CD4-positive, alpha-beta T cell treated with Interleukin-12 subunit alpha and Interleukin-12 subunit beta, for 1 hour (primary cell): ENCODE measurements around the gene BBS4.

Experiments
- DNase-seq: peaks from one replicate; pipeline ENCODE4 v3.0.0-alpha.2; 2020

Gene BBS4

DNA sequence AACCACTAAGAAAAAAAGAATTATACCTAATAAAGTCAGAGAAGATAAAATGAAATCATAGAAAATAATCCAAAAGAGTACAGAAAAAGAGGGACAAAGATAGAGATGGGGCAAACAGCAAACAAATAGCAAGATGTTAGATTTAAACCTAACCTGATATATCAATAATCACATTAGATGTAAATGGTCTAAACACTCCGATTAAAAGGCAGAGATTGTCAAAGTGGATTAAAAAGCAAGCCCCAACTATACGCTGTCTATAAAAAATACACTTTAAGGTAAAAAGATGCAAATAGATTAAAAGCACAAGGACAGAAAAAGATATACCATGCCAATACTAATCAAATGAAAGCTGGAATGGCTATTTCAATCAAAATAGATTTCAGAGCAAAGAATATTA lies 80.8 kb downstream of the BBS4 start:
- no peak for DNase-seq

DNA sequence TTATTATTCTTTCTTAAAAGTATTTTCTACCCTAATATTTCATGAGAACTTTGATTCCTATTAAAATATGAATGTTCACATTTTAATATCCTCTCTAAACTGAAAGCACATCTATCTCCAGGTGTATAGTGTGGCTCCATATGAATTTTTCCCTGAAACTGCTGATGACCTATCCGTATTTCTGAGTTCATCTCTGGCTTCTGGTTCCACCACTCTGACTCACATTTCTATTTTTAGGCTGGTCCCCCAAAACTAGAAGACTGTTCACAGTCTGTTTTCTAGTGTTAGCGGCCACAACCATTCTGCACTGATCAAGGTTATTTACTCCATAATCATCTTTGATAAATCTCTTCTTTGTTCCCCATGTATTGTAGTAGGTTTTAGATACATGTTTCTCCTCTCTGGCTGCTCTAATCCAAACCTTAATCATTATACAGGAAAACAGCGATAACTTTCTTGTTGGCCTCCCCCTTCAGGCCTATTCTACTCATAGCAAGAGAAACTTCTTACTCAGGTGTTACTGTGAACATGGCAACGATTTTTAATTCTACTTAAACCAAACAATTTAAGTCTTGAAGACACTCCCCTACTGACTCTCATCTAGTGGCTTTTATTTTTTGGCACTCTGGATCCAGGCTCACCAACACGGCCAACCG lies 84.8 kb downstream of the BBS4 start:
- DNase-seq = no peak

DNA sequence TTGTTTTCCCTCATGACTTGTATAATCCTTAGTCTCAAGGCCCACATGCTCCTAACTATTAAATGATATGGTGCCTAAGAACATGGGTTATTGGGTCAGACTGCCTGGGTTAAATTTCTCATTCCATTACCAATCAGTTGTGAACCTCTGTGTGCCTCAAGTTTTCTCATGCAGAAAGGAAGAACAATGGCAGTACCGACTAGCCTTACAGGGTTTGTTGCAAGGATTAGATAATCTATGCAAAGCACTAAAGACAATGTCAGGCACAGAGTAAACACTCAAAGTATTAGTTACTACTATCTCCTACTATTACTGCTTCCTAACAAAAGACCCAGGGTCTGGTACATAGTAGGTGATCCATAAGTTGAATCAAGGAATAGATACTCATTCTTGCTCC lies 85.3 kb downstream of the BBS4 start:
- DNase-seq = no peak

DNA sequence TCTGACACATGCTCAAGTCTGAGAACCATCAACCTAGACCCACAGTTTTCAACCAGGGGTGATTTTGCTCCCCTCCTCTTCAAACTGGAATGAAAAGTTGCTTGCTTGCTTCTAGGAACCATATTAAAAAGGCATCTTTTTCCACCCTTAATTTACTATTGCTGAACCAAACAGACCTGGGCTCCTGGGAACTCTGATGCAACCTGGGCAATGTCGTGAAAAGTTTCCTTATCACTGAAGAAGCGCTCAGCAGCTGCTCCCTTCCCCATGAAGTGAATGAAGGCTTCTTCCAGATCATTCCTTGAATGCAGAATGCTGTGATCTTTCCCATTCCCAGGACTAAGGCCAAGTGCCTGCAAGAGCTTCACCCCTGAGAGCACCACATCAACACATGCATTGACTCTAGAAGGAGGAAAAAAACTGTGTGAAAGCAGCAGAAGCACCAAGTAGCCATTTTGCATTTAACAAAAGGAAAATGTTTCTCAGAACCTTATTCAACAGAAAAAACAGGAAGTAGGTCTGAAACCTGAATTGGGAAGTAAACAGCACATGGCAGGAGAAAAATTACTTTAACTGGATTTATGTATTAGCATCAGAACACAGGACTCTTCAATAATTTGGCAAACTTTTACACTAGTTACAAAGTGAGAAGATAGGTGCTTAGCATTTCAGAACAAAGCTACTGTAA lies 88.8 kb downstream of the BBS4 start:
- DNase-seq = no peak

DNA sequence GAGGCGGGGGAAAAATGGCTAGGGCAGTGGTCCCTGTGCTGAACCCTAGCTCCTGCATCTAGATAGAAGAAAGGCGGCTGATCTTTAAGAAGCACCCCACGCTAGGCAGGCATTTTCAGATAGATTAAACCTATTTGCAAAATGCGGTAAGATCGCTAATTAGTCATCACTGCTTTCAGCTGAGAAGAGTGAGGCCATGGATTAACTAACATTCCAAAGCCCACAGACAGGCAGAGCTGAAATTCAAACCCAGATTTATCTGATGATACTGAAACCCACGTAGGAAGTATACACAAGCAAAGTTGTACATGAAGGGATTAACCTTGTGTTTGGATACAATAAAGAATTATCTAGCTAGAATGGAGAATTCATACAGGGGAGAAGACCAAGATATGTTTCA lies 92.8 kb downstream of the BBS4 start:
- DNase-seq = no peak

- no peak for DNase-seq
Measured at GRCh38 chr15:72781631-72782030, 95.6 kb downstream of the BBS4 start.

- DNase-seq = peak; percentile 5
Measured at GRCh38 chr15:72782274-72783003, 96.4 kb downstream of the BBS4 start.

DNA sequence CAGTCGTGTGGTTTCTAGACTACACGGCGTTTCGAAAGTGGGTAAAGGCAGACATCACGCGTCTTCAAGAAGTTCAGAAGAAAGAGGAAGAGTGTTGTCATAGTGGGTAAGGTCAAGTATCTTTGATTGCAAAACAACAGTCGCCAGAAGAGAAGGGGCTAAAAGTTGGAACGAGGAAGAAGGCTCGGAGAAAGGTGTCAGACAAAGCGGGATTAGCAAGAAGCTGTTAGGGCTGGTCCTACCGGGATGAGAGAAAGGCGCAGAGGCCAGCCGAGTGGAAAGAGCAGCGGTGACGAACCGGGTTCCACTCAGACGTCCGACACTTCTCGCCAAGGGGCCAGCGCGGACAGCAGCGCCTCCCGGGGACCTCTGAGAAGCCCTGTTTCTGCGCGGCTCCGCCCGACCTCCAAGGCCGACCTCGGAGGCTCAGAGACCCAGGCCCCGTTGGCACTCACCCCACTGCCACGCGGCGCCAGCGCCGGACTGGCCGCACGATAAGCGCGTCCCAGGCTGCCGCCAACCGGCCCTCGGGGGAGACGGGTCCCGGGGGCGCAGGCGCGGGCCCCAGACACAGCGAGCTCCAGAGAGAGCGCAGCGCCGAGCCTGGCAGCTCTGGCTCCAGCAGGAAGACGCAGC lies 97.1 kb downstream of the BBS4 start:
- DNase-seq = peak; percentile 54

GRCh38 chr15:72783640-72784455 lies 97.8 kb downstream of the BBS4 start, which contains the start of gene ADPGK:
TSS of gene ADPGK (minus strand) at chr15:72783758. CDS start at chr15:72783691, 67 bp downstream.
- peak; percentile 96 for DNase-seq

- no peak for DNase-seq
Measured at GRCh38 chr15:72784456-72784876, 98.5 kb downstream of the BBS4 start.

- DNase-seq = peak; percentile 78
Measured at GRCh38 chr15:72785432-72785831, 99.4 kb downstream of the BBS4 start.

DNA sequence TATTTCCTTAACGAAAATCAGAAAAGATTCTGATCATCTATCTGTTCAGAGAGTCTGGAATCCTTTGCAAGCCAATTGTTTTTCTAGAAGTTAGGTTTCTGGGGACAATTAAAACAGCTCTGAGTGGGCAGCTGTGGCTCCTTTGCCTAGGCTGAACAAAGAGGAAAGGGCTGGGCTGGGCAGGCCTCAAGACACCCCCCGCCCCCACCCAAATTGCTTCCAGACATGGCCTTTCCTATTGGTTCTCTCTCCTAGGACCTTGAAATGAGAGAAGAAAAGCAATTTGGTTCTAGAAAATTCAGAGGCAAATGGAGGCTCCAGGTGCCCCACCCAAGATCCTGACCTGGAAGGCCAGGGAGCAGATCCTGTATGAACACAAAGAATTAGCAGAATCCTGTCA lies 99.8 kb downstream of the BBS4 start:
- no peak for DNase-seq

DNA sequence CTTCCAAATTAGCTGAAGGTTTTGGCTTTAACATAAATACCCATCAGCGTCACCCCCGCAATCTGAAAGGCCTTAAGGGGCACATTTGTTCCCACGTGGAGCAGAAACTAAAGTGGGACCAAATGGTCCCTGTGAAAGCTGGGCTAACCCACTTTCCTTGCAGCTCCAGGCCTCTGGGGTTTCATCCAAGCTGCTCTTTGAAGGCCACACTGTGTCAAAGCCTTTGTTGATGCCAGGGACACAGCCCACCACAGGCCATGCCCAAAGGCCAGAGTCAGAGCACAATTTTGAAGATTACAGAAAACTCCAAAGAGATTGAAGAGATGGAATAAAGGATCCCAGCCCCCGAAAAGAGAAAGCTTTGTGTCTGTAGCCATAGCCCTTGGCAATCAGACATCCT lies 100.2 kb downstream of the BBS4 start:
- no peak for DNase-seq

DNA sequence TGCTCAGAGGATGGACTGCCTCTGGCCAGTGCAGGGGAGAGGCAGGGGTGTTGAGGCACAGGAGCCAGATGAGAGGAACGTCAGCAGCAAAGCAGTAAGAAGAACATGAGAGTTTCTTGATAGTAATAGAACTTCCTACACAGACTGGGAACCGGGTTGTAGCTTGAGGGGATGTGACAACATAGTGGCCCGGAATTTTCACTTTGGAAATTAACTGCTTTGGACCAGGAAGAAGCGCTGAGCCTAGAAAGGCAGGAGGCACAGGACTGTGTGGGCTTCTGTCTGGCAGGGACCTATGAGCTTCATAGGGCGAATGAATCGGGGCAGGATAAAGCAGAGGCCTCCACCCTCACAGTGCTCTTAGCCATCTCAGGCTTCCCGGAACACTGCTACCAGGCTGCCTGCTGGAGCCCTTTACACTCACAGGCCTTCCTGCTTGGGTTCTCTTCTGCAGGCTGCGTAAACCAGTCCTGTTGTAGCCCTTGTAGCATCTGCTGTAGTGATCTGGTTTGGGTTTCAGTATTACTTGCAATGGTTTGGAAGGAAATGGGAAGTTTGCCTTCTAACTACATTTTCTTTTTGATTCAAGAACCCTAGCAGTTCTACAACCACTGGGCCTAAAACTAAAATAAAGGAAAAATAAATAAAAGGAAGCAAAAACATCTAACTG lies 100.8 kb downstream of the BBS4 start:
- DNase-seq = no peak

GRCh38 chr15:72787526-72787925 lies 101.5 kb downstream of the BBS4 start:
- DNase-seq = no peak
